ENCODE measurements around the gene RASA3.
"Not testable (repeated sequence)": the region's sequence is repeated elsewhere in the genome, so short reads cannot be mapped to it uniquely, and the experiment has no call there.

The RASA3 gene

GRCh38 chr13:114101358-114102130, 30.9 kb downstream of the RASA3 start:
- H3K9me3 ChIP-seq = no peaks in the 10 kb centered on the region
- no peaks in the 10 kb centered on the region for H3K27me3 ChIP-seq
- no peak overlapping the region for H3K27ac ChIP-seq
- H3K4me3 ChIP-seq (ENCODE audit: low read depth in 1 of 2, low read length in 1 of 2) = no peak overlapping the region
- H3K36me3 ChIP-seq = no peaks in the 10 kb centered on the region
- no peak for TF ChIP-seq CTCF (IDR thresholded peaks at IDR 0.05)
- H3K4me1 ChIP-seq (ENCODE audit: control insufficient read depth in 1 of 2, insufficient read depth in 1 of 2, low read depth in 1 of 2, low read length in 1 of 2) = no peaks in the 10 kb centered on the region

DNA sequence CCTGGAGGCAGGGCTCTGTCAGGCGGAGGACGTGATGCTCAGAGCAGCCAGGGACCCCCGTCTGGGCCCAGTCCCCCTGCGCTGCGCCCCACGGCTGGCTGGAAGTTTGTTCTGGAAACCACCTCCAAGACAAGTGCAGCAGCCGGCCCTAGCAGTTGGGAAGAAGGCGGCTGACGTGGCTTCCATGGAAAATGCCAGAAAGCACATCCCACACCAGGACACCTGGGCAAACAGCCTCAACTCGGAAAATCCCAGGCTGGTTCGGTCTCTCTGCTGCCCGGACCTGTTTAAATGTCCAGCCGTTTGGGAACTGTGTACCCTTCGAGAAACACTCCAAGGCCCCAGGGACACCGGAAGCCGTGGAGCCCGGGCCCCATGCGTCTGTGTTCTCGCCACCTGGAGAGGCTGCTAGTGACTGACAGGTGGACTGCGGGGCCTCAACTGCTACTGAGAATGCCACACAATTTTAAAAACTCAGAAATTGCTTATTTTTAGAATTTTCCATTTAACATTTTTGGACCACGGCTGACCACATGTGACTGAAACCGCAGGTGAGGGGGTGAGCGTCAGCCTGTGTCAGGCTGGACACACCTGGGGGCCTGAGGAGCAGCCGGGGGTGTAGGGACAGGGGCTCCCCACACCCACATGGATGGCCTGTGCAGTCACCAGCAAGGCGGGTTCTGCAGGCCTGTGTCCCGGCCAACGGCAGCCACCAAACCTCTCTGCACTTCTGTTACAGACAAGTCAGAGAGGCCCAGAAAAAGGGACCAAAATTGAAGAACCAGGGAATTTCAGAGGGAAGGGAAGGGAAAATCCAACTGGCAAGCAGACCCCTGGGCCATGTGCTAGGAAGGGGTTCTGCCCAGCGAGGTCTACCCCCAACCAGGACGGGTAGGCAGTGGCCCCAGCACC, 31.7 kb downstream of the RASA3 start:
- H3K27ac ChIP-seq = no peak overlapping the region
- no peaks in the 10 kb centered on the region for H3K36me3 ChIP-seq
- no peak overlapping the region for H3K4me3 ChIP-seq (ENCODE audit: low read depth in 1 of 2, low read length in 1 of 2)
- no peak for TF ChIP-seq CTCF (IDR thresholded peaks at IDR 0.05)
- H3K9me3 ChIP-seq = no peaks in the 10 kb centered on the region
- H3K27me3 ChIP-seq = no peaks in the 10 kb centered on the region
- no peaks in the 10 kb centered on the region for H3K4me1 ChIP-seq (ENCODE audit: control insufficient read depth in 1 of 2, insufficient read depth in 1 of 2, low read depth in 1 of 2, low read length in 1 of 2)

GRCh38 chr13:114099918-114100445, 32.4 kb downstream of the RASA3 start:
- Histone ChIP-seq H3K27ac (no peak overlapping the region), H3K4me3 (ENCODE audit: low read depth in 1 of 2, low read length in 1 of 2) (no peak overlapping the region), H3K36me3 (no peaks in the 10 kb centered on the region), H3K9me3 (no peaks in the 10 kb centered on the region), H3K27me3 (no peaks in the 10 kb centered on the region), H3K4me1 (ENCODE audit: control insufficient read depth in 1 of 2, insufficient read depth in 1 of 2, low read depth in 1 of 2, low read length in 1 of 2) (no peaks in the 10 kb centered on the region)
- TF ChIP-seq CTCF (IDR thresholded peaks at IDR 0.05) = no peak

GRCh38 chr13:114099191-114099590, 33.2 kb downstream of the RASA3 start:
- H3K9me3 ChIP-seq = no peaks in the 10 kb centered on the region
- no peak overlapping the region for H3K27ac ChIP-seq
- no peak for TF ChIP-seq CTCF (IDR thresholded peaks at IDR 0.05)
- no peaks in the 10 kb centered on the region for H3K27me3 ChIP-seq
- H3K36me3 ChIP-seq = no peaks in the 10 kb centered on the region
- H3K4me3 ChIP-seq (ENCODE audit: low read depth in 1 of 2, low read length in 1 of 2) = no peak overlapping the region
- no peaks in the 10 kb centered on the region for H3K4me1 ChIP-seq (ENCODE audit: control insufficient read depth in 1 of 2, insufficient read depth in 1 of 2, low read depth in 1 of 2, low read length in 1 of 2)

- not testable (repeated sequence) for H3K36me3 ChIP-seq; H3K27me3 ChIP-seq; H3K4me3 ChIP-seq (ENCODE audit: low read depth in 1 of 2, low read length in 1 of 2); H3K9me3 ChIP-seq; H3K4me1 ChIP-seq (ENCODE audit: control insufficient read depth in 1 of 2, insufficient read depth in 1 of 2, low read depth in 1 of 2, low read length in 1 of 2); H3K27ac ChIP-seq
Observed at GRCh38 chr13:114098689-114099056, 33.8 kb downstream of the RASA3 start.
